ENCODE data around the gene TMEM151B. TPM values are rescaled to one million over a fixed set of nuclear protein-coding genes. Genes with fewer than 3 reads are reported as not detected.
"Not testable (repeated sequence)": the region's sequence is repeated elsewhere in the genome, so short reads cannot be mapped to it uniquely, and the experiment has no call there.

Gene TMEM151B
- total RNA-seq, 4 donors from 2014 or later = 0.39 to 0.98 (median 0.46) TPM

DNA sequence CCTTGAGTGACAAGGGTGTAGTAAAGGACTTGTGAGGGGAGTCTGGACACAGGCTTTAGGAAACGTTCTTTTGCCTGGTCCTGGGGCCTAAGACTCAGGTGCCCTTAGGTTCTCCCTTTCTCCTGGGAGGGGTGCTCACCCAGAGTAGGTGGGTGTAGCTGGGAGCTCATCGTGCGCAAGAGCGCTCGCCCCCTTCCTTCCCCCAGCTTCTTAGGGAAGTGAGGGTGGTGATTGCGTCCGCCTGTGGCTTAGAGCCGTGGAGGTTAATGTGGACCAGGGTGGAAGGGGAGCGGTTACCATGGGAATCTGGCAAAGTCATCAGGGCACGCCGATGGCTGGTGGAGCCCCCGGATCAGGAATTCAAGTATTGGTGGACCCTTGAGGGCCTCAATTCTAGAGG is 46.2 kb downstream of the TMEM151B start:
- Histone ChIP-seq H3K4me3 (no peak overlapping the region), H3K27ac (replicated peaks in 1 of 4) (no peak overlapping the region)

DNA sequence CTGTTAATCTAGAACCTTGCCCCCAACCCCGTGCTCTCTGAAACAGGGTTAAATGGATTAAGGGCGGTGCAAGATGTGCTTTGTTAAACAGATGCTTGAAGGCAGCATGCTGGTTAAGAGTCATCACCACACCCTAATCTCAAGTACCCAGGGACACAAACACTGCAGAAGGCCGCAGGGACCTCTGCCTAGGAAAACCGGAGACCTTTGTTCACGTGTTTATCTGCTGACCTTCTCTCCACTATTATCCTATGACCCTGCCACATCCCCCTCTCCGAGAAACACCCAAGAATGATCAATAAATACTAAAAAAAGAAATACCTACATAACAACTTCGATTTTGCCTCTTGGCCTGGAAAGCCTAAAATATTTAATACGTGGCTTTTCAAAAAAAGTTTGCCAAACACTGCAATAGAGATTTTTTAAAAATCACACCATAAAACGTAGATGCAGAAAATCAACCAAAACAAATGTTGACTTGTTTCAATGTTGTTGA is 46.9 kb downstream of the TMEM151B start:
- H3K4me3 ChIP-seq; intact Hi-C loops (cut with DNase I); H3K9me3 ChIP-seq; H3K36me3 ChIP-seq; DNase-seq (ENCODE audit: extremely low spot score); H3K27ac ChIP-seq (replicated peaks in 1 of 4): not testable (repeated sequence)
- WGBS = 73% methylated on average over 9 of the region's 9 CpGs
- Histone ChIP-seq H3K27me3 (peaks cover 0 to 21% (median 0%) of the 10 kb centered on the region in 4 donors), H3K4me1 (peaks cover 4 to 12% (median 8%) of the 10 kb centered on the region in 4 donors)

More for the DNA sequence above, 46.2 kb downstream of the TMEM151B start:
- 74% methylated on average over 12 of the region's 12 CpGs for WGBS
- no peak for DNase-seq (ENCODE audit: extremely low spot score)
- H3K9me3 ChIP-seq = no peaks in the 10 kb centered on the region
- intact Hi-C loops (cut with DNase I) = no loop called here
- TF ChIP-seq POLR2AphosphoS5 (IDR thresholded peaks at IDR 0.05) = no peak
- TF ChIP-seq POLR2A (IDR thresholded peaks at IDR 0.05; ENCODE audit: low read depth) = no peak
- TF ChIP-seq CTCF (IDR thresholded peaks at IDR 0.05) = no peak
- no peak for TF ChIP-seq EP300 (IDR thresholded peaks at IDR 0.05)
- peaks cover 0 to 21% (median 0%) of the 10 kb centered on the region in 4 donors for H3K27me3 ChIP-seq
- peaks cover 8 to 19% (median 14%) of the 10 kb centered on the region in 4 donors for H3K4me1 ChIP-seq
- H3K36me3 ChIP-seq = peaks cover 0 to 4% (median 1%) of the 10 kb centered on the region in 4 donors

- DNase-seq (ENCODE audit: extremely low spot score) = no peak
- intact Hi-C loops (cut with DNase I) = no loop called here
- WGBS = 82% methylated on average over 3 of the region's 3 CpGs
Observed at GRCh38 chr6:44321210-44321609, 51.0 kb downstream of the TMEM151B start.

GRCh38 chr6:44327096-44327495 is 56.8 kb downstream of the TMEM151B start:
- intact Hi-C loops (cut with DNase I) = no loop called here

More at GRCh38 chr6:44321210-44321609, 51.0 kb downstream of the TMEM151B start:
- Histone ChIP-seq H3K36me3 (no peaks in the 10 kb centered on the region), H3K4me1 (no peaks in the 10 kb centered on the region), H3K27ac (replicated peaks in 1 of 4) (no peak overlapping the region), H3K4me3 (no peak overlapping the region), H3K9me3 (no peaks in the 10 kb centered on the region), H3K27me3 (peaks cover 0 to 21% (median 0%) of the 10 kb centered on the region in 4 donors)
- TF ChIP-seq EP300 (IDR thresholded peaks at IDR 0.05) (no peak), POLR2AphosphoS5 (IDR thresholded peaks at IDR 0.05) (no peak), POLR2A (IDR thresholded peaks at IDR 0.05; ENCODE audit: low read depth) (no peak), CTCF (IDR thresholded peaks at IDR 0.05) (no peak)

DNA sequence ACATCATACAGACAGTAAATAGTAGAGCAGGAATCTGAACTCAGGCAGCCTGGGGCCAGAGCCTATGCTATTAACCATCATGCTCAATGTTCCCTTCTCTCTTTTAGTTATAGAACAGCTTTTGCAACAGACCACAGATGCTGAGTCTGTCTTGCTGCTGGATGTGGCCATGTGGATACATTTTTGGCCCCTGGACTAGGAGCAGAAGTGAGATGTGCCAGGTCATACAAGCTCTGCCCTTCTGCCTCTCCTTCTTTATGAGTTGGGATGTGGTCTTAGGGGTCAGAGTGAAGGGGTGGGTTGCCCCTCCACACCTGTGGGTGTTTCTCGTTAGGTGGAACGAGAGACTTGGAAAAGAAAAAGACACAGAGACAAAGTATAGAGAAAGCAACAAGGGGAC is 57.5 kb downstream of the TMEM151B start:
- intact Hi-C loops (cut with DNase I) = no loop called here
- WGBS = 67% methylated on average over 2 of the region's 2 CpGs
- H3K9me3 ChIP-seq = no peaks in the 10 kb centered on the region
- H3K27ac ChIP-seq (replicated peaks in 1 of 4) = no peak overlapping the region
- no peaks in the 10 kb centered on the region for H3K36me3 ChIP-seq
- H3K4me3 ChIP-seq = no peak overlapping the region
- H3K27me3 ChIP-seq = peaks cover 0 to 16% (median 0%) of the 10 kb centered on the region in 4 donors
- no peak for DNase-seq (ENCODE audit: extremely low spot score)
- TF ChIP-seq CTCF (IDR thresholded peaks at IDR 0.05) = no peak
- no peak for TF ChIP-seq EP300 (IDR thresholded peaks at IDR 0.05)
- no peak for TF ChIP-seq POLR2AphosphoS5 (IDR thresholded peaks at IDR 0.05)
- no peak for TF ChIP-seq POLR2A (IDR thresholded peaks at IDR 0.05; ENCODE audit: low read depth)
- H3K4me1 ChIP-seq = no peaks in the 10 kb centered on the region

More at GRCh38 chr6:44327096-44327495, 56.8 kb downstream of the TMEM151B start:
- TF ChIP-seq EP300 (IDR thresholded peaks at IDR 0.05) = no peak
- TF ChIP-seq CTCF (IDR thresholded peaks at IDR 0.05) = no peak
- no peak for TF ChIP-seq POLR2A (IDR thresholded peaks at IDR 0.05; ENCODE audit: low read depth)
- TF ChIP-seq POLR2AphosphoS5 (IDR thresholded peaks at IDR 0.05) = no peak
- H3K9me3 ChIP-seq = no peaks in the 10 kb centered on the region
- DNase-seq (ENCODE audit: extremely low spot score) = no peak
- peaks cover 0 to 16% (median 0%) of the 10 kb centered on the region in 4 donors for H3K27me3 ChIP-seq
- no peak overlapping the region for H3K4me3 ChIP-seq
- no peaks in the 10 kb centered on the region for H3K4me1 ChIP-seq
- H3K36me3 ChIP-seq = no peaks in the 10 kb centered on the region
- H3K27ac ChIP-seq (replicated peaks in 1 of 4) = no peak overlapping the region

GRCh38 chr6:44328203-44328602 is 58.0 kb downstream of the TMEM151B start:
- peaks cover 0 to 16% (median 0%) of the 10 kb centered on the region in 4 donors for H3K27me3 ChIP-seq
- H3K9me3 ChIP-seq; H3K36me3 ChIP-seq; intact Hi-C loops (cut with DNase I); H3K4me1 ChIP-seq; DNase-seq (ENCODE audit: extremely low spot score); H3K4me3 ChIP-seq; H3K27ac ChIP-seq (replicated peaks in 1 of 4): not testable (repeated sequence)
- WGBS = 50% methylated on average over 7 of the region's 9 CpGs

Data from esophagus muscularis mucosa (tissue), 4 donors.